GM12878 (cell line): ENCODE data around the gene KCTD16.

Experiments used
- EP300 ChIP-seq, 2 experiments: fragments of 150-350 bp in 1 of 2; IDR thresholded peaks; 2 replicates each; pipeline ENCODE4 v1.6.1; 2011 to 2012; ENCODE audit warnings: low read depth in 2 of 2, low read length in 2 of 2, borderline replicate concordance in 1 of 2, improper control_type of control experiment in 1 of 2, inconsistent platforms in 1 of 2; ENCODE audit not compliant: control insufficient read depth in 1 of 2
- GABPA ChIP-seq: IDR thresholded peaks from 2 replicates; pipeline ENCODE4 v1.6.1; 2014; ENCODE audit warnings: antibody characterized with exemption, low read depth, mild to moderate bottlenecking, inconsistent platforms
- MYC ChIP-seq: IDR thresholded peaks from 2 replicates; pipeline ENCODE4 v1.6.1; 2011; ENCODE audit warnings: mild to moderate bottlenecking, low read length, moderate library complexity, inconsistent platforms; ENCODE audit not compliant: insufficient read depth, insufficient replicate concordance, insufficient read length, severe bottlenecking
- POLR2AphosphoS5 ChIP-seq: IDR thresholded peaks from 2 replicates; pipeline ENCODE4 v1.6.1; 2011; ENCODE audit warnings: mild to moderate bottlenecking, low read length, inconsistent platforms
- RAD21 ChIP-seq: IDR thresholded peaks from 2 replicates; pipeline ENCODE4 v1.6.1; 2011; ENCODE audit warnings: mild to moderate bottlenecking, low read depth, low read length, moderate library complexity; ENCODE audit not compliant: insufficient read depth
- RUNX3 ChIP-seq: IDR thresholded peaks from 2 replicates; pipeline ENCODE4 v1.6.1; 2012; ENCODE audit warnings: low read length, inconsistent platforms
- ZNF24 ChIP-seq: fragments of 450-650 bp; IDR thresholded peaks from 2 replicates; pipeline ENCODE4 v1.6.1; 2017; ENCODE audit warnings: antibody characterized with exemption, mild to moderate bottlenecking
- TF ChIP-seq, protein P1 (sequence below): IDR thresholded peaks from 2 replicates; pipeline ENCODE4 v1.6.1; 2011; ENCODE audit warnings: low read depth, low read length, improper control_type of control experiment, borderline replicate concordance
- TF ChIP-seq, protein P2 (sequence below): IDR thresholded peaks from 2 replicates; pipeline ENCODE4 v1.6.1; 2012; ENCODE audit warnings: mild to moderate bottlenecking, low read depth, low read length
- TF ChIP-seq, protein P3 (sequence below): IDR thresholded peaks from 2 replicates; pipeline ENCODE4 v1.6.1; 2012; ENCODE audit warnings: low read depth, low read length, improper control_type of control experiment
- TF ChIP-seq, protein P4 (sequence below): fragments of 450-650 bp; IDR thresholded peaks from 2 replicates; pipeline ENCODE4 v1.6.1; 2017; ENCODE audit warnings: mild to moderate bottlenecking, moderate library complexity
- TF ChIP-seq, protein P5 (sequence below), 3 experiments: IDR thresholded peaks in 2 of 3; conservative IDR thresholded peaks in 1 of 3; 2 replicates each; pipeline ENCODE4 v1.5.1; 2011; ENCODE audit warnings: low read depth in 3 of 3, low read length in 3 of 3, mild to moderate bottlenecking in 3 of 3, control low read depth in 2 of 3, moderate library complexity in 2 of 3, inconsistent platforms in 1 of 3, mixed read lengths in 1 of 3; ENCODE audit not compliant: control insufficient read depth in 2 of 3, insufficient read depth in 1 of 3; ENCODE audit errors: extremely low read depth in 1 of 3

DNA sequence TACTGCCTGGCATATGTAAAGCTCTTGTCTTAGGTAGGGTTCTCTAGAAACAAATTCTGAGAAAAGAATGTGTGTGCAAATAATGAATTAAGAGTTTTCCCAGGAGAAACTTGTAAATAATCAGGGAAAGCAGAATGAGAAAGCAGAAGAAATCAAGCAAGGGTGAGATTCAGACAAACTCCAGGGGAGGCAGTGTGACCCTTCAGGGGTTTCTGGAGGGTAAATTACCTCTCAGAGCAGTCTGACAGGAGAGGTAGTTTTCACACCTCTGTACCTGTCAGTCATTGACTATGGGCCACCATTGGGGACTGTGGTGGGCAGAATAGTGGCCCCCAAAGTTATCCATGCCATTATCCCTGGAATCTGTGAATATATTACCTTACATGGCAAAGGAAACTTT is 124.6 kb downstream of the KCTD16 start:
- TF ChIP-seq, protein P1, sequence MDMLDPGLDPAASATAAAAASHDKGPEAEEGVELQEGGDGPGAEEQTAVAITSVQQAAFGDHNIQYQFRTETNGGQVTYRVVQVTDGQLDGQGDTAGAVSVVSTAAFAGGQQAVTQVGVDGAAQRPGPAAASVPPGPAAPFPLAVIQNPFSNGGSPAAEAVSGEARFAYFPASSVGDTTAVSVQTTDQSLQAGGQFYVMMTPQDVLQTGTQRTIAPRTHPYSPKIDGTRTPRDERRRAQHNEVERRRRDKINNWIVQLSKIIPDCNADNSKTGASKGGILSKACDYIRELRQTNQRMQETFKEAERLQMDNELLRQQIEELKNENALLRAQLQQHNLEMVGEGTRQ, result no peak
- no peak for TF ChIP-seq EP300 (IDR thresholded peaks at IDR 0.05; ENCODE audit: borderline replicate concordance in 1 of 2, control insufficient read depth in 1 of 2, low read depth in 2 of 2, low read length in 2 of 2)
- TF ChIP-seq, protein P2, sequence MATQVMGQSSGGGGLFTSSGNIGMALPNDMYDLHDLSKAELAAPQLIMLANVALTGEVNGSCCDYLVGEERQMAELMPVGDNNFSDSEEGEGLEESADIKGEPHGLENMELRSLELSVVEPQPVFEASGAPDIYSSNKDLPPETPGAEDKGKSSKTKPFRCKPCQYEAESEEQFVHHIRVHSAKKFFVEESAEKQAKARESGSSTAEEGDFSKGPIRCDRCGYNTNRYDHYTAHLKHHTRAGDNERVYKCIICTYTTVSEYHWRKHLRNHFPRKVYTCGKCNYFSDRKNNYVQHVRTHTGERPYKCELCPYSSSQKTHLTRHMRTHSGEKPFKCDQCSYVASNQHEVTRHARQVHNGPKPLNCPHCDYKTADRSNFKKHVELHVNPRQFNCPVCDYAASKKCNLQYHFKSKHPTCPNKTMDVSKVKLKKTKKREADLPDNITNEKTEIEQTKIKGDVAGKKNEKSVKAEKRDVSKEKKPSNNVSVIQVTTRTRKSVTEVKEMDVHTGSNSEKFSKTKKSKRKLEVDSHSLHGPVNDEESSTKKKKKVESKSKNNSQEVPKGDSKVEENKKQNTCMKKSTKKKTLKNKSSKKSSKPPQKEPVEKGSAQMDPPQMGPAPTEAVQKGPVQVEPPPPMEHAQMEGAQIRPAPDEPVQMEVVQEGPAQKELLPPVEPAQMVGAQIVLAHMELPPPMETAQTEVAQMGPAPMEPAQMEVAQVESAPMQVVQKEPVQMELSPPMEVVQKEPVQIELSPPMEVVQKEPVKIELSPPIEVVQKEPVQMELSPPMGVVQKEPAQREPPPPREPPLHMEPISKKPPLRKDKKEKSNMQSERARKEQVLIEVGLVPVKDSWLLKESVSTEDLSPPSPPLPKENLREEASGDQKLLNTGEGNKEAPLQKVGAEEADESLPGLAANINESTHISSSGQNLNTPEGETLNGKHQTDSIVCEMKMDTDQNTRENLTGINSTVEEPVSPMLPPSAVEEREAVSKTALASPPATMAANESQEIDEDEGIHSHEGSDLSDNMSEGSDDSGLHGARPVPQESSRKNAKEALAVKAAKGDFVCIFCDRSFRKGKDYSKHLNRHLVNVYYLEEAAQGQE, result no peak
- TF ChIP-seq, protein P3, sequence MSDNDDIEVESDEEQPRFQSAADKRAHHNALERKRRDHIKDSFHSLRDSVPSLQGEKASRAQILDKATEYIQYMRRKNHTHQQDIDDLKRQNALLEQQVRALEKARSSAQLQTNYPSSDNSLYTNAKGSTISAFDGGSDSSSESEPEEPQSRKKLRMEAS, result no peak
- TF ChIP-seq ZNF24, result no peak
- no peak for TF ChIP-seq MYC
- no peak for TF ChIP-seq GABPA
- TF ChIP-seq POLR2AphosphoS5, result no peak
- TF ChIP-seq, protein P4, sequence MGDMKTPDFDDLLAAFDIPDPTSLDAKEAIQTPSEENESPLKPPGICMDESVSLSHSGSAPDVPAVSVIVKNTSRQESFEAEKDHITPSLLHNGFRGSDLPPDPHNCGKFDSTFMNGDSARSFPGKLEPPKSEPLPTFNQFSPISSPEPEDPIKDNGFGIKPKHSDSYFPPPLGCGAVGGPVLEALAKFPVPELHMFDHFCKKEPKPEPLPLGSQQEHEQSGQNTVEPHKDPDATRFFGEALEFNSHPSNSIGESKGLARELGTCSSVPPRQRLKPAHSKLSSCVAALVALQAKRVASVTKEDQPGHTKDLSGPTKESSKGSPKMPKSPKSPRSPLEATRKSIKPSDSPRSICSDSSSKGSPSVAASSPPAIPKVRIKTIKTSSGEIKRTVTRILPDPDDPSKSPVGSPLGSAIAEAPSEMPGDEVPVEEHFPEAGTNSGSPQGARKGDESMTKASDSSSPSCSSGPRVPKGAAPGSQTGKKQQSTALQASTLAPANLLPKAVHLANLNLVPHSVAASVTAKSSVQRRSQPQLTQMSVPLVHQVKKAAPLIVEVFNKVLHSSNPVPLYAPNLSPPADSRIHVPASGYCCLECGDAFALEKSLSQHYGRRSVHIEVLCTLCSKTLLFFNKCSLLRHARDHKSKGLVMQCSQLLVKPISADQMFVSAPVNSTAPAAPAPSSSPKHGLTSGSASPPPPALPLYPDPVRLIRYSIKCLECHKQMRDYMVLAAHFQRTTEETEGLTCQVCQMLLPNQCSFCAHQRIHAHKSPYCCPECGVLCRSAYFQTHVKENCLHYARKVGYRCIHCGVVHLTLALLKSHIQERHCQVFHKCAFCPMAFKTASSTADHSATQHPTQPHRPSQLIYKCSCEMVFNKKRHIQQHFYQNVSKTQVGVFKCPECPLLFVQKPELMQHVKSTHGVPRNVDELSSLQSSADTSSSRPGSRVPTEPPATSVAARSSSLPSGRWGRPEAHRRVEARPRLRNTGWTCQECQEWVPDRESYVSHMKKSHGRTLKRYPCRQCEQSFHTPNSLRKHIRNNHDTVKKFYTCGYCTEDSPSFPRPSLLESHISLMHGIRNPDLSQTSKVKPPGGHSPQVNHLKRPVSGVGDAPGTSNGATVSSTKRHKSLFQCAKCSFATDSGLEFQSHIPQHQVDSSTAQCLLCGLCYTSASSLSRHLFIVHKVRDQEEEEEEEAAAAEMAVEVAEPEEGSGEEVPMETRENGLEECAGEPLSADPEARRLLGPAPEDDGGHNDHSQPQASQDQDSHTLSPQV, result no peak
- TF ChIP-seq, protein P5, sequence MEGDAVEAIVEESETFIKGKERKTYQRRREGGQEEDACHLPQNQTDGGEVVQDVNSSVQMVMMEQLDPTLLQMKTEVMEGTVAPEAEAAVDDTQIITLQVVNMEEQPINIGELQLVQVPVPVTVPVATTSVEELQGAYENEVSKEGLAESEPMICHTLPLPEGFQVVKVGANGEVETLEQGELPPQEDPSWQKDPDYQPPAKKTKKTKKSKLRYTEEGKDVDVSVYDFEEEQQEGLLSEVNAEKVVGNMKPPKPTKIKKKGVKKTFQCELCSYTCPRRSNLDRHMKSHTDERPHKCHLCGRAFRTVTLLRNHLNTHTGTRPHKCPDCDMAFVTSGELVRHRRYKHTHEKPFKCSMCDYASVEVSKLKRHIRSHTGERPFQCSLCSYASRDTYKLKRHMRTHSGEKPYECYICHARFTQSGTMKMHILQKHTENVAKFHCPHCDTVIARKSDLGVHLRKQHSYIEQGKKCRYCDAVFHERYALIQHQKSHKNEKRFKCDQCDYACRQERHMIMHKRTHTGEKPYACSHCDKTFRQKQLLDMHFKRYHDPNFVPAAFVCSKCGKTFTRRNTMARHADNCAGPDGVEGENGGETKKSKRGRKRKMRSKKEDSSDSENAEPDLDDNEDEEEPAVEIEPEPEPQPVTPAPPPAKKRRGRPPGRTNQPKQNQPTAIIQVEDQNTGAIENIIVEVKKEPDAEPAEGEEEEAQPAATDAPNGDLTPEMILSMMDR (IDR thresholded peaks at IDR 0.05 in 2 of 3, conservative IDR thresholded peaks at IDR 0.05 in 1 of 3; ENCODE audit: control insufficient read depth in 2 of 3, extremely low read depth in 1 of 3, insufficient read depth in 1 of 3, low read depth in 3 of 3, low read length in 3 of 3), result no peak
- no peak for TF ChIP-seq RAD21
- TF ChIP-seq RUNX3, result no peak
